PC-3 (cell line): Measurements from ENCODE around the gene OR2T4. TPM values are rescaled to one million over a fixed set of nuclear protein-coding genes. Genes with fewer than 3 reads are reported as not detected.

Experiments
- ATAC-seq: fragments of 200-7000 bp; cut with Tn5 transposase; 2 replicates; pipeline ENCODE4 v1.9.1; 2020; ENCODE audit warnings: mild to moderate bottlenecking, moderate library complexity
- BruUV-seq: library from RNA; stranded (reverse); fragments of 400-500 nt; replicated peaks from 2 replicates; lab custom pipeline; 2021; lab: Mats Ljungman, UMichigan
- CTCF ChIA-PET: fragments of 300-600 bp; sonication (Branson Sonifier 250); formaldehyde crosslinking; loops from one replicate; lab custom pipeline; 2022; ENCODE audit warnings: antibody characterized with exemption; lab: Charles Lee
- POLR2A ChIA-PET: fragments of 300-600 bp; sonication (Branson Sonifier 250); formaldehyde crosslinking; loops from one replicate; lab custom pipeline; 2022; ENCODE audit warnings: antibody characterized with exemption; ENCODE audit not compliant: unreplicated experiment; lab: Charles Lee
- DNase-seq: peaks from one replicate; pipeline ENCODE4 v3.0.0-alpha.2; 2015
- H2AFZ ChIP-seq: fragments of 300-600 bp; sonication (generic); 2 replicates; pipeline ENCODE4 v1.6.0; 2016; ENCODE audit warnings: antibody characterized with exemption, low read length
- H3F3A ChIP-seq: fragments of 300-600 bp; sonication (generic); one replicate; pipeline ENCODE4 v1.6.0; 2017; ENCODE audit warnings: antibody characterized with exemption, low read length, control low read depth, mild to moderate bottlenecking; ENCODE audit not compliant: unreplicated experiment
- H3K27ac ChIP-seq: fragments of 300-600 bp; sonication (generic); 2 replicates; pipeline ENCODE4 v1.5.1; 2016; ENCODE audit warnings: mild to moderate bottlenecking, low read length
- H3K27me3 ChIP-seq: fragments of 300-600 bp; sonication (generic); 2 replicates; pipeline ENCODE4 v1.6.1; 2016; ENCODE audit warnings: low read length, mixed read lengths
- H3K36me3 ChIP-seq: fragments of 300-600 bp; sonication (generic); 2 replicates; pipeline ENCODE4 v1.6.1; 2016; ENCODE audit warnings: low read depth, mixed run types, low read length, mixed read lengths
- H3K4me1 ChIP-seq: fragments of 300-600 bp; sonication (generic); 2 replicates; pipeline ENCODE4 v1.5.1; 2016; ENCODE audit warnings: low read length; ENCODE audit not compliant: insufficient read depth
- H3K4me2 ChIP-seq: fragments of 300-600 bp; sonication (generic); 2 replicates; pipeline ENCODE4 v1.6.0; 2016; ENCODE audit warnings: low read length
- H3K4me3 ChIP-seq: fragments of 300-600 bp; sonication (generic); 2 replicates; pipeline ENCODE4 v1.5.1; 2016; ENCODE audit warnings: mild to moderate bottlenecking, low read length, mixed read lengths
- H3K79me2 ChIP-seq: fragments of 300-600 bp; sonication (generic); 2 replicates; pipeline ENCODE4 v1.6.1; 2017; ENCODE audit warnings: low read length, mixed read lengths
- H3K9ac ChIP-seq: fragments of 300-600 bp; sonication (generic); 2 replicates; pipeline ENCODE4 v1.6.0; 2016; ENCODE audit warnings: mild to moderate bottlenecking, low read length
- H3K9me2 ChIP-seq: fragments of 300-600 bp; sonication (generic); replicated peaks from 2 replicates; pipeline ENCODE4 v1.6.1; 2016; ENCODE audit warnings: mixed run types, low read length, mixed read lengths
- H3K9me3 ChIP-seq: fragments of 300-600 bp; sonication (generic); 2 replicates; pipeline ENCODE4 v1.6.1; 2016; ENCODE audit warnings: low read length, mixed read lengths
- H4K20me1 ChIP-seq: fragments of 300-600 bp; sonication (generic); 2 replicates; pipeline ENCODE4 v1.6.1; 2016; ENCODE audit warnings: low read length, mixed read lengths
- EZH2 ChIP-seq: fragments of 300-600 bp; sonication (generic); IDR thresholded peaks from one replicate; pipeline ENCODE4 v1.6.1; 2017; ENCODE audit warnings: antibody characterized with exemption, mild to moderate bottlenecking, low read length; ENCODE audit not compliant: unreplicated experiment
- EZH2phosphoT487 ChIP-seq: fragments of 300-600 bp; sonication (generic); IDR thresholded peaks from 2 replicates; pipeline ENCODE4 v1.6.1; 2018; ENCODE audit warnings: mild to moderate bottlenecking, antibody characterized with exemption, low read length, borderline replicate concordance
- intact Hi-C: fragments of 100-400 bp; cut with micrococcal nuclease; formaldehyde crosslinking; loops from 2 replicates; pipeline ENCODE4 v1.9.0; 2023
- total RNA-seq: library from RNA; depleted of rRNA; stranded (reverse); fragments of >200 nt; gene quantifications from 2 replicates; pipeline ENCODE4 v1.2.3, GENCODE V29; 2014
- TF ChIP-seq, protein P1 (sequence below): fragments of 300-600 bp; sonication (generic); conservative IDR thresholded peaks from 2 replicates; pipeline ENCODE4 v1.5.1; 2017; ENCODE audit warnings: antibody characterized with exemption, low read depth, mild to moderate bottlenecking, low read length

The OR2T4 gene
- total RNA-seq, 1 experiment from 2014 or later, result not detected

DNA sequence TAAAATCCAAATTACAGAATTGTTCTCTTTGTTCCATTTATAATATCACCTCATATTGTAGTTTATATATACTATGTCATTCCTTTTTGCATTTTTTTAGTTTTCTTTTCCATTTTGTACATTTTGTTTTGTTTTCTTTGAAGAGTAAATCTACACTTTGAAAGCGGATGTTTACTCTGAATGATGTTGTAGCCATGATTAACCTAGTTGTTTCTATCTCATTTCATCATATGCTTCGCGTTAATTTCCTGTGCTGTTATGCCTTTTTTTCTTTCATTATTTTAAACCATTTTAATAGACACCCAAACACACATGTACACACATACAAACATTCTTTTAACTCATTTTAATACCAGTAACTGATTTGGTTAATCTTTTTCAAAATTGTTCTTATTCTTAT lies 19.4 kb downstream of the OR2T4 start:
- no peaks in the 10 kb centered on the region for H4K20me1 ChIP-seq
- ChIA-PET POLR2A (no interaction called here), CTCF (no interaction called here)
- 0 out of 2 replicates have a peak, but pooled peaks cover 7% of the 10 kb centered on the region for H3K27me3 ChIP-seq
- no peaks in the 10 kb centered on the region for H3K36me3 ChIP-seq
- TF ChIP-seq EZH2 (no peak), EZH2phosphoT487 (no peak)
- TF ChIP-seq, protein P1, sequence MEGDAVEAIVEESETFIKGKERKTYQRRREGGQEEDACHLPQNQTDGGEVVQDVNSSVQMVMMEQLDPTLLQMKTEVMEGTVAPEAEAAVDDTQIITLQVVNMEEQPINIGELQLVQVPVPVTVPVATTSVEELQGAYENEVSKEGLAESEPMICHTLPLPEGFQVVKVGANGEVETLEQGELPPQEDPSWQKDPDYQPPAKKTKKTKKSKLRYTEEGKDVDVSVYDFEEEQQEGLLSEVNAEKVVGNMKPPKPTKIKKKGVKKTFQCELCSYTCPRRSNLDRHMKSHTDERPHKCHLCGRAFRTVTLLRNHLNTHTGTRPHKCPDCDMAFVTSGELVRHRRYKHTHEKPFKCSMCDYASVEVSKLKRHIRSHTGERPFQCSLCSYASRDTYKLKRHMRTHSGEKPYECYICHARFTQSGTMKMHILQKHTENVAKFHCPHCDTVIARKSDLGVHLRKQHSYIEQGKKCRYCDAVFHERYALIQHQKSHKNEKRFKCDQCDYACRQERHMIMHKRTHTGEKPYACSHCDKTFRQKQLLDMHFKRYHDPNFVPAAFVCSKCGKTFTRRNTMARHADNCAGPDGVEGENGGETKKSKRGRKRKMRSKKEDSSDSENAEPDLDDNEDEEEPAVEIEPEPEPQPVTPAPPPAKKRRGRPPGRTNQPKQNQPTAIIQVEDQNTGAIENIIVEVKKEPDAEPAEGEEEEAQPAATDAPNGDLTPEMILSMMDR, result no peak
- no peak overlapping the region for H2AFZ ChIP-seq
- DNase-seq, result no peak
- no peaks in the 10 kb centered on the region for H3K4me1 ChIP-seq
- no peak overlapping the region for H3K27ac ChIP-seq
- BruUV-seq, result no TSS peak
- no peaks in the 10 kb centered on the region for H3K79me2 ChIP-seq
- ATAC-seq, result no peak
- no peak overlapping the region for H3K9ac ChIP-seq
- intact Hi-C loops, result no loop called here
- H3K4me3 ChIP-seq, result no peak overlapping the region
- H3K4me2 ChIP-seq, result no peak overlapping the region
- H3K9me2 ChIP-seq, result no peaks in the 10 kb centered on the region
- no peaks in the 10 kb centered on the region for H3F3A ChIP-seq
- H3K9me3 ChIP-seq, result no peaks in the 10 kb centered on the region

DNA sequence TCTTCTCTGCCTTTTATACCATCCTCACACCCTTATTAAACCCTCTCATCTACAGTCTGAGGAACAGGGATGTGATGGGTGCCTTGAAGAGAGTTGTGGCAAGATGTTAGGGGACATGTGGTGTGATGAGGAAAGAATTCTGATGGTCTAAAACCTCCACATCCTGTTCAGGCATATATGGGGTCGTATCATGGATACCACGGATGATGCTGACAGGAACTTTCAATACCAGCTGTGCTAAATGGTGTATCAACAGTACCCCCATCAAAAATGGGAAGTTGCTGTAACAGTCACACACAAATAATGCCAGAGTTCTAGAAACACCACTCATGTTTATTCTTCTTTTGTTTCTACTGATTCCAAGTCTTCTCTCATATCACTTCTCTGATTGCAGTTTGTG lies 27.0 kb downstream of the OR2T4 start:
- Histone ChIP-seq H4K20me1 (no peaks in the 10 kb centered on the region), H3K4me1 (no peaks in the 10 kb centered on the region), H3K27me3 (peaks cover 20% of the 10 kb centered on the region; the same call in 1 of the 2 replicates), H3K4me3 (no peak overlapping the region), H2AFZ (no peak overlapping the region), H3K9ac (no peak overlapping the region), H3K36me3 (no peaks in the 10 kb centered on the region), H3F3A (no peaks in the 10 kb centered on the region), H3K9me3 (no peaks in the 10 kb centered on the region), H3K27ac (no peak overlapping the region), H3K9me2 (no peaks in the 10 kb centered on the region), H3K79me2 (no peaks in the 10 kb centered on the region), H3K4me2 (no peak overlapping the region)
- TF ChIP-seq EZH2phosphoT487, result no peak
- no peak for TF ChIP-seq EZH2
- TF ChIP-seq, protein P1, result no peak
- intact Hi-C loops, result no loop called here
- ATAC-seq, result no peak
- CTCF ChIA-PET, result no interaction called here
- no peak for DNase-seq
- POLR2A ChIA-PET, result no interaction called here
- BruUV-seq, result no TSS peak

DNA sequence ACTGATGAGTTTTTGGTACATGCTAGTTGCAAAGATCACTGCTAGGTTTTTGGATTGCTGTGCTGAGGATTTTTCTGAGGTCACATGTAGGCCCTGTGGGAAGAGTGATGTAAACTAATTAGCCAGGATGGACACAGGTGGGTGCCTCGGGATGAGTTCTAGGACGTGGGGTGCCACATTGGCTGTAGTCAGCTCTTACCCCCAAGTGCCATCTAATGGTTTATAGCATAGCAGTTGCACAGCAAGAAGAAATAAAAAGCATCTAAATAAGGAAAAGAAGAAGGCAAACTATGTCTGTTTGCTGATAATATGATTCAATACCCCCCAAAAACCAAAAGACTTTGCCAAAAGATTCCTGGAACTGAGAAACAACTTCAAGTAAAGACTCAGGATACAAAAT lies 31.6 kb downstream of the OR2T4 start:
- Histone ChIP-seq H3K4me2 (no peak overlapping the region), H3K27me3 (peaks cover 11% of the 10 kb centered on the region; the same call in 1 of the 2 replicates), H3K36me3 (no peaks in the 10 kb centered on the region), H3K9ac (no peak overlapping the region), H3F3A (no peaks in the 10 kb centered on the region), H3K9me2 (no peaks in the 10 kb centered on the region), H3K9me3 (no peaks in the 10 kb centered on the region), H3K4me3 (no peak overlapping the region), H3K4me1 (no peaks in the 10 kb centered on the region), H2AFZ (no peak overlapping the region), H4K20me1 (no peaks in the 10 kb centered on the region), H3K79me2 (no peaks in the 10 kb centered on the region), H3K27ac (no peak overlapping the region)
- POLR2A ChIA-PET, result no interaction called here
- intact Hi-C loops, result no loop called here
- DNase-seq (no peak), ATAC-seq (no peak)
- TF ChIP-seq EZH2phosphoT487 (no peak), EZH2 (no peak)
- TF ChIP-seq, protein P1, result no peak
- CTCF ChIA-PET, result no interaction called here
- no TSS peak for BruUV-seq
